ENCODE measurements around the gene ATP5F1A. TPM values are rescaled to one million over a fixed set of nuclear protein-coding genes. Genes with fewer than 3 reads are reported as not detected.

Gene ATP5F1A
- total RNA-seq, 1 donor from 2014 or later = 336 TPM

GRCh38 chr18:46034230-46034629, 63.9 kb downstream of the ATP5F1A start:
- CTCF ChIA-PET = no interaction called here
- H3K9me3 Mint-ChIP-seq = no peaks in the 10 kb centered on the region
- DNase-seq = no peak
- H3K27me3 Mint-ChIP-seq = no peaks in the 10 kb centered on the region
- no peak for TF ChIP-seq CTCF (IDR thresholded peaks at IDR 0.05)
- no peaks in the 10 kb centered on the region for H3K4me1 Mint-ChIP-seq
- H3K36me3 Mint-ChIP-seq (ENCODE audit: low read depth) = no peaks in the 10 kb centered on the region
- ATAC-seq (ENCODE audit: low read depth) = no peak
- no peak overlapping the region for H3K4me3 Mint-ChIP-seq
- intact Hi-C loops (cut with micrococcal nuclease) = no loop called here
- no peak overlapping the region for H3K27ac Mint-ChIP-seq
- POLR2A ChIA-PET = interaction anchor here (0.5 kb wide), 1 partner anchor 14 kb away, joined by 5 read pairs; no protein-coding TSS in a partner anchor

- Mint-ChIP-seq H3K9me3 (no peaks in the 10 kb centered on the region), H3K27me3 (peaks cover 6% of the 10 kb centered on the region), H3K27ac (no peak overlapping the region), H3K4me3 (no peak overlapping the region), H3K4me1 (peaks cover 12% of the 10 kb centered on the region), H3K36me3 (ENCODE audit: low read depth) (peaks cover 2% of the 10 kb centered on the region)
- intact Hi-C loops (cut with micrococcal nuclease) = loop anchor here (2.0 kb wide), 1 partner anchor 39 kb away; no protein-coding TSS in a partner anchor
- ChIA-PET CTCF (no interaction called here), POLR2A (no interaction called here)
- no peak for DNase-seq
- no peak for ATAC-seq (ENCODE audit: low read depth)
- TF ChIP-seq CTCF (IDR thresholded peaks at IDR 0.05) = no peak
Observed at GRCh38 chr18:46031741-46032140, 66.4 kb downstream of the ATP5F1A start.

Other genes starting within 250 kb of the ATP5F1A start
- gene EPG5, start 131.0 kb downstream of the ATP5F1A start, total RNA-seq = 34.2 and 38.3 TPM in 2 replicates
- 0.51 and 0.60 TPM in 2 replicates for gene PSTPIP2, start 26.0 kb downstream of the ATP5F1A start, total RNA-seq
- gene HAUS1, start 6.1 kb upstream of the ATP5F1A start, total RNA-seq = 34.6 and 39.5 TPM in 2 replicates

All from activated B cell treated with CpG ODN at 0.5 μM for 24 hours (primary cell).